HG03565 (cell line): ENCODE data around the gene NAV2.

Experiments used
- ATAC-seq: cut with Tn5 transposase; IDR thresholded peaks from one replicate; pipeline ENCODE4 v1.9.1; 2021; ENCODE audit warnings: mild to moderate bottlenecking, moderate library complexity; ENCODE audit not compliant: unreplicated experiment

NAV2 gene

GRCh38 chr11:20161230-20161918 is 448.7 kb downstream of the NAV2 start:
- no peak for ATAC-seq

- ATAC-seq: no peak
These were observed 449.5 kb downstream of the NAV2 start for GRCh38 chr11:20161923-20162744.

- ATAC-seq: no peak
These were observed 450.5 kb downstream of the NAV2 start for GRCh38 chr11:20162824-20163782.

- no peak for ATAC-seq
These were observed 451.3 kb downstream of the NAV2 start for GRCh38 chr11:20163783-20164481.
